RWPE2 (cell line): ENCODE results near the gene KANSL2.

Experiments used
- ATAC-seq: fragments of 200-7000 bp; cut with Tn5 transposase; 3 replicates; pipeline ENCODE4 v1.9.1; 2021; ENCODE audit warnings: low read depth
- DNase-seq: peaks from one replicate; pipeline ENCODE4 v3.0.0-alpha.2; 2020; ENCODE audit warnings: low spot score
- H3K27ac ChIP-seq: fragments of 450-650 bp; 2 replicates; pipeline ENCODE4 v1.5.1; 2017; ENCODE audit warnings: mild to moderate bottlenecking; ENCODE audit not compliant: poor library complexity, severe bottlenecking
- H3K27me3 ChIP-seq: fragments of 250-450 bp; sonication (Bioruptor Pico); 2 replicates; pipeline ENCODE4 v1.5.1; 2021; ENCODE audit warnings: mild to moderate bottlenecking, moderate library complexity; ENCODE audit not compliant: insufficient read depth, poor library complexity, severe bottlenecking
- H3K36me3 ChIP-seq: fragments of 250-450 bp; sonication (Bioruptor Pico); 2 replicates; pipeline ENCODE4 v1.5.1; 2020; ENCODE audit warnings: low read depth, mild to moderate bottlenecking, moderate library complexity
- H3K4me1 ChIP-seq: fragments of 250-450 bp; sonication (Bioruptor Pico); 2 replicates; pipeline ENCODE4 v1.5.1; 2021; ENCODE audit warnings: mild to moderate bottlenecking, moderate library complexity; ENCODE audit not compliant: insufficient read depth, poor library complexity, severe bottlenecking
- H3K4me3 ChIP-seq: fragments of 250-450 bp; sonication (Bioruptor Pico); 2 replicates; pipeline ENCODE4 v1.5.1; 2021; ENCODE audit warnings: mild to moderate bottlenecking, moderate library complexity; ENCODE audit not compliant: severe bottlenecking
- H3K9me3 ChIP-seq: fragments of 250-450 bp; sonication (Bioruptor Pico); 2 replicates; pipeline ENCODE4 v1.5.1; 2021; ENCODE audit warnings: mild to moderate bottlenecking, moderate library complexity; ENCODE audit not compliant: severe bottlenecking
- TF ChIP-seq, protein P1 (sequence below): fragments of 450-650 bp; IDR thresholded peaks from one replicate; pipeline ENCODE4 v1.5.1; 2017; ENCODE audit warnings: mild to moderate bottlenecking, moderate library complexity; ENCODE audit not compliant: poor library complexity, severe bottlenecking

KANSL2 gene

DNA sequence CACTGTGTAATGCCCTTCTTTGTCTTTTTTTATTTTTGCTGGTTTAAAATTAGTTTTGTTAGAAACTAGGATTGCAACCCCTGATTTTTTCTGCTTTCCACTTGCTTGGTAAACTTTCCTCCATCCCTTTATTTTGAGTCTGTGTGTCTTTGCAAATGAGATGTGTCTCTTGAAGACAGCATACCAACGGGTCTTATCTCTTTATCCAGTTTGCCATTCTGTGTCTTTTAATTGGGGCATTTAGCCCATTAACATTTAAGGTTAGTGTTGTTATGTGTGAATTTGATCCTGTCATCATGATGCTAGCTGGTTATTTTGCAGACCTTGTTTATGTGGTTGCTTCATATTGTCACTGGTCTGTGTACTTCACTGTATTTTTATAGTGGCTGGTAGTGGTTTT, 68.7 kb downstream of the KANSL2 start:
- H3K27me3 ChIP-seq, result peaks cover 4% of the 10 kb centered on the region
- no peak overlapping the region for H3K27ac ChIP-seq
- no peak overlapping the region for H3K4me3 ChIP-seq
- DNase-seq (no peak), ATAC-seq (no peak)
- no peaks in the 10 kb centered on the region for H3K36me3 ChIP-seq
- TF ChIP-seq, protein P1, sequence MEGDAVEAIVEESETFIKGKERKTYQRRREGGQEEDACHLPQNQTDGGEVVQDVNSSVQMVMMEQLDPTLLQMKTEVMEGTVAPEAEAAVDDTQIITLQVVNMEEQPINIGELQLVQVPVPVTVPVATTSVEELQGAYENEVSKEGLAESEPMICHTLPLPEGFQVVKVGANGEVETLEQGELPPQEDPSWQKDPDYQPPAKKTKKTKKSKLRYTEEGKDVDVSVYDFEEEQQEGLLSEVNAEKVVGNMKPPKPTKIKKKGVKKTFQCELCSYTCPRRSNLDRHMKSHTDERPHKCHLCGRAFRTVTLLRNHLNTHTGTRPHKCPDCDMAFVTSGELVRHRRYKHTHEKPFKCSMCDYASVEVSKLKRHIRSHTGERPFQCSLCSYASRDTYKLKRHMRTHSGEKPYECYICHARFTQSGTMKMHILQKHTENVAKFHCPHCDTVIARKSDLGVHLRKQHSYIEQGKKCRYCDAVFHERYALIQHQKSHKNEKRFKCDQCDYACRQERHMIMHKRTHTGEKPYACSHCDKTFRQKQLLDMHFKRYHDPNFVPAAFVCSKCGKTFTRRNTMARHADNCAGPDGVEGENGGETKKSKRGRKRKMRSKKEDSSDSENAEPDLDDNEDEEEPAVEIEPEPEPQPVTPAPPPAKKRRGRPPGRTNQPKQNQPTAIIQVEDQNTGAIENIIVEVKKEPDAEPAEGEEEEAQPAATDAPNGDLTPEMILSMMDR, result no peak
- H3K9me3 ChIP-seq, result peaks cover 7% of the 10 kb centered on the region
- H3K4me1 ChIP-seq, result no peaks in the 10 kb centered on the region
